Measurements from ENCODE around the gene HOXA9.

Gene HOXA9

GRCh38 chr7:27151341-27151930 lies 13.9 kb downstream of the HOXA9 start:
- no peak for DNase-seq

- no peak for DNase-seq
Measured at GRCh38 chr7:27150568-27151340, 14.6 kb downstream of the HOXA9 start.

GRCh38 chr7:27149842-27150567 lies 15.3 kb downstream of the HOXA9 start:
- no peak for DNase-seq

- DNase-seq = no peak
Measured at GRCh38 chr7:27148756-27149641, 16.3 kb downstream of the HOXA9 start.

GRCh38 chr7:27148031-27148755 lies 17.1 kb downstream of the HOXA9 start:
- DNase-seq = no peak

- no peak for DNase-seq
Measured at GRCh38 chr7:27147199-27148030, 17.9 kb downstream of the HOXA9 start, which contains the start of gene HOXA6. HOXA6 (minus strand) TSS chr7:27147774; CDS start chr7:27147749, 25 bp downstream.

GRCh38 chr7:27146491-27147198 lies 18.7 kb downstream of the HOXA9 start:
- DNase-seq = no peak

GRCh38 chr7:27145914-27146412 lies 19.4 kb downstream of the HOXA9 start:
- no peak for DNase-seq

GRCh38 chr7:27145165-27145913 lies 20.0 kb downstream of the HOXA9 start:
- DNase-seq = no peak

- DNase-seq = no peak
Measured at GRCh38 chr7:27144781-27145164, 20.6 kb downstream of the HOXA9 start.

- no peak for DNase-seq
Measured at GRCh38 chr7:27143950-27144780, 21.2 kb downstream of the HOXA9 start.

- DNase-seq = no peak
Measured at GRCh38 chr7:27143023-27143949, 22.1 kb downstream of the HOXA9 start, which contains the start of gene HOXA5. HOXA5 (minus strand) TSS chr7:27143681; CDS start chr7:27143607, 74 bp downstream.

GRCh38 chr7:27142580-27143022 lies 22.7 kb downstream of the HOXA9 start:
- DNase-seq = no peak

GRCh38 chr7:27141923-27142579 lies 23.3 kb downstream of the HOXA9 start:
- no peak for DNase-seq

- DNase-seq = no peak
Measured at GRCh38 chr7:27141137-27141922, 24.0 kb downstream of the HOXA9 start.

All from KG1 (cell line).